NOMO-1 treated with DMSO at 0.1 percent for 48 hours (cell line): ENCODE measurements around the gene TLR3.
A peak's percentile ranks its signal among the peaks of the same experiment; 100 is the strongest.
"Not testable (repeated sequence)": the region's sequence is repeated elsewhere in the genome, so short reads cannot be mapped to it uniquely, and the experiment has no call there.

ENCODE experiments used
- DNase-seq: peaks from one replicate; lab custom pipeline; 2025; ENCODE audit not compliant: unreplicated experiment; lab: John Stamatoyannopoulos, UW

The TLR3 gene

DNA sequence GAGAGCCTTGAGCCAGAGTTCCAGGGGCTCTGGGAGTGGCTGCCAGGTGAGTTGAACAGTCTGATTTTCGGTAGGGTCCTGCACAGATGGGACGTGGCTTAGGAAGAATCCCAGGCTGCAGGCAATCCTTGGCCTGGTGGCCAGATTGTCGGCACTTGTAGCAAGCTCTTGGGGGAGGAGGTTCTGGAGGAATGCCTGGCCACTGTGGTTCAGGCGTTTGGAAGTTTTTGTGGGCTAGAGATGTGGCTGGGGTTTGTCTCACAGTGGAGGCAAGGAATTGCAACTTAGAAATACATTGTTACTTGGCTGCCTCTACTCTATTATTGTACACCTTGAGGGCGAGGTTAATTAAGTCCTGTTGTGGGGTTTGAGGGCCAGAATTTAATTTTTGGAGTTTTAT lies 21.5 kb upstream of the TLR3 start:
- DNase-seq: not testable (repeated sequence)

DNA sequence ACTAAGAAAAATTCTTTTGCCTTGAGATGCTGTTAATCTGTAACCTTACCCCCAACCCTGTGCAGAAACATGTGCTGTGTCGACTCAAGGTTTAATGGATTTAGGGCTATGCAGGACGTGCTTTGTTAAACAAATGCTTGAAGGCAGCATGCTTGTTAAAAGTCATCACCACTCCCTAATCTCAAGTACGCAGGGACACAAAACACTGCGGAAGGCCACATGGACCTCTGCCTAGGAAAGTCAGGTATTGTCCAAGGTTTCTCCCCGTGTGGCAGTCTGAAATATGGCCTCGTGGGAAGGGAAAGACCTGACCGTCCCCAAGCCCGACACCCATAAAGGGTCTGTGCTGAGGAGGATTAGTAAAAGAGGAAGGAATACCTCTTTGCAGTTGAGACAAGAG lies 18.8 kb upstream of the TLR3 start:
- not testable (repeated sequence) for DNase-seq

DNA sequence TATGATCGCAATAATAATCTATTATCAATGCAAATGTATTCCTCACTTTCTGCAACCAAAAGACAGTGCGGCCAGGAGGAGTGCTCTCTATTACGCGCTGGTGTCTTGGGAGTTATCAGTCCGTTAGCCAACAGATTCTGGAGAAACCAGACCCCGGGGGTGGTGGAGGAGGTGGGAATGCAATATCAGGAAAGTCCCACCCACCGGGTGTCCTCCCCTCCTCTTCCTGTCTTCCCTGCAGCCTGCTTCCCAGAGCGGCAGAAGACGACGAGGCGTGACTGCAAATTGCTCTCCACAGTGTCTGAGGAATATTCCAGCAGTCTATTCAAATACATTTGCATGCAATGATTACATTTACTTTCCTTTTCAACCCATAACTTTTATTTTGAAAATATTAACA lies 17.9 kb upstream of the TLR3 start:
- DNase-seq: no peak

DNA sequence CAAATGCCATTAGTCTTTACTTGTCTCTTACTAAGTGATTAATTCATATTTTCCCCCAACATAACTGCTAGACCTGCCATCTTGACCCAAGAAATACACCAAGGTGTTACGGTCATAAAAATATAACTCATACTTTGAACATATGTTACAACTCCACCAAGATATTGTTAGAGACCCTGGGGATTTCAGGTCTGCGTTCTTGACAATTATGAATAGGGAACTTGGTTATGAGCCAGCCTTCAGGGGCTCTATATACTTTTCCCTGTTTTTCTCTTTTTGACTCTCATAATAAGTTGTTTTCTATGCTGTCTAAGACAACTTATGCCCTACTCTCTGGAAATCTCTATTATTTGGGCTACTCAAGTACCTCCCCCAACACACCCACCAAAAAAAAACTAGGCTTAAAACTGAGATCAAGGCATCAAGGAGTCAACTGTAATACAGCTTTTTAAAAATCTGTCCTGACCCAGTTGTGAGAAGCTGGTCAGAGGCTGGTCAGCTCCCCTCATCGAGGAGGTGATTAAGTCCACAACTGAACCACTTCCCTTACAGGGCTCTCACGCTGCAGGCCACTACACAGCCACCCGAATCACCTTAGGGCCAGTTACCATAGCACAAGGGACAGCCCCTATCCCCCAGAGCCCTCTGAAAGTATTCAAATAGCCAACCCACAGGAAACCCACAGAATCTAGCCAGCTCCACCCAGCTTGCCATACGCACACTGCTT lies 10.5 kb upstream of the TLR3 start:
- DNase-seq: peak; percentile 31

DNA sequence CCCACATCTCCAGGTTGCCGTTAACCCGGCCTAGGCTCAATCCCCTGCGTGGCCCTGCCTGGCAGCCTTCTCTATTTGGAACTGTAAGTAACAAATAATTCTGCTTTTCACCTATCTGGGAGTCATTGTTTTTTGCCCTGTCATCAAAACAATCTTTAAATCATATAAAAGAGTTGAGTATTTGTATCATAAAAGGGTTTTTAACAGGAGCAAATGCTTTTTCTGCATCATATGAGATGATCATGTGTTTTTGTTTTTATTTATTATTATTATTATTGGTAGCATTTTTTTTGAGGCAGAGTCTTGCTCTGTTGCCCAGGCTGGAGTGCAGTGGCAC lies 10.0 kb upstream of the TLR3 start:
- DNase-seq: no peak

DNA sequence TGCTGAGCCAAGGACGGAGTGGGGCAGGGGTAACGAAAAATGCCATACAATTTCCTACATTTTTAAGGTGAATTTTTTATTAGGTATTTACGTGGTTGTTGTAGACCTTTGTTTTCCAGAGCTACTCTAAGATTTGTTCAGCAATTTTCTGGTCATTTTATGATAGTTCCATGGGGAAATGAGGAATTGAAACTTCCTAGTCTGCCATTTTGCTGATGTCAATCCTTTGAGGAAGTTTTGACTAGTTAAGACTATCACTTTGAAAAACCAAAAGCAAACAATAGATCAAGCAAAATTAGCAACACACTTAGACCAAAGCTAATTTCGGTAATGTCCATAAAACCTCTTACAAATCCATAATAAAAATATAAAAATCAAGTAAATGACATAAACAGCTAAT lies 7.0 kb upstream of the TLR3 start:
- DNase-seq: peak; percentile 53

DNA sequence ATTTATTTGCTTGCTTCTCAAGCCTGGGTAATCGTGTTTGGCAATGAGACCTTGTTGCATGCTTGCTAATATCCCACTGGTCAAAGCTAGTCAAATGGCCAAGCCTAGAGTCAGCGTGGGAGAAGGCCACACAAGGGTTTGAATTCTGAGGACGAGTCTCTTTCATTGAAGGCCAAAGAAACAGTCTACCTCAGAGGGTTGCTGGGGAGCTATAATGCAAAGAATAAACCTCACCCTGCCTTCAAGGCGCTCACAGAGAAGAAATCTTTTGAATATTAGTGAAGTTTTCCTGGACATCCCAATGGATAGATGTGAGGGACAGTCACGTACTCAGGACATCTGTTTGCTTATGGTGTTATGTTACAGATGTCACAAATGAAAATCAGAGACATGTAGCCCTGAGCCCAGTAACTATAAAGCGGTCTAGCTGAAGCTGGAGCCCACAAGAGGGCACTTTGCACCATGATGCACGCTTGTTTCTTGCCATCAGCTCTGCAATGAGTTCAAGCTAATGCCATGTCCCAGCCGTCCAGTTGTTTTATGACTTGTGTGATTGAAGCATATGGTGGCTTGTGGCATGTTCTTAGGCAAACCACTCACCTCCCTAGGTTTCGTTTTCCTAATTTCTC lies 1.1 kb upstream of the TLR3 start:
- peak; percentile 48 for DNase-seq

DNA sequence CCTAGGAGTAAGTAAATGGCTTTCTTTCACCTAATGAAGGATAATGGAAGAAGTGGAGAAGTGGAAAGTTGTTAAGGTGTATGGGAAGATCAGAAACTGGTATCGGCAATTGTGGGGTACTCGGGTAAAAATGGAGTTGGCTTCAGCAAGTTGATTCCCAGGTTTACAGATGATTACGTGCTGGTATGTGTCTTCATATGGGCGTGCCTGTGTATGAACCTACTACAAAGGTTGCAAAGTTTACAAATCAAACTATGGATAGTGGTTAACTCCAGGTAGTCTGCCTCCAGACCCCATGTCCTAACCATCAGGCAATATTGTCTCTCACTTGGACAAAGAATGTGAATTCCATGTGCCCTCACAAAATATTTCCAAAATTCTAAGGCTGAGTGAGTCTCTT lies 773 bp downstream of the TLR3 start:
- no peak for DNase-seq

DNA sequence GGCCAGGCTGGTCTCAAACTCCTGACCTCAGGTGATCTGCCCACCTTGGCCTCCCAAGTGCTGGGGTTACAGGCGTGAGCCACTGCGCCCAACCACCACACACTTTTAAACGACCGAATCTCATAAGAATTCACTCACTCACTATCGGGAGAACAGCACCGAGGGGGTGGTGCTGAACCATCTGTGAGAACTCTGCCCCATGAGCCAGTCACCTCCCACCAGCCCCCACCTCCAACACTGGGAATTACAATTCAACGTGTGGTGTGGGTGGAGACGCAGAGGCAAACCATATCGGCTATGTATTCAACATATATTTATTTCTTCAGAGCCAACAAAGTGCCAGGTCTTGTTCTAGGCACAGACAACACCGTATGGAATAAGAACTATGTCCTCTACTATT lies 3.6 kb downstream of the TLR3 start:
- DNase-seq: no peak

DNA sequence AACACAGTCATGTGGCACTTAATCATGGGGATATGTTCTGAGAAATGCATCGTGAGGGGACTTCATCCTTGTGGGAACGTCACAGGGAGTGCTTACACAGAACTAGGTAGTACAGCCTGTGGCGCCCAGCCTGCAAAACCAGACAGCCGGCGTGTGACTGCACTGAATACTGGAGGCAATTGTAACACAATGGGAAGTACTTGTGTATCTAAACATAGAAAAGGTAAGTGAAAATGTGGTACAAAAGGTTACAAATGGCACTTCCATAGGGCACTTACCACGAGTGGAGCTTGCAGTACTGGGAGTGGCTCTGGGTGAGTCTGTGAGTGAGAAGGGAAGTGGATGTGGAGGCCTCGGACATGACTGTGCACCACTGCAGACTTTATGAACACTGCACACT lies 5.2 kb downstream of the TLR3 start:
- DNase-seq: no peak

DNA sequence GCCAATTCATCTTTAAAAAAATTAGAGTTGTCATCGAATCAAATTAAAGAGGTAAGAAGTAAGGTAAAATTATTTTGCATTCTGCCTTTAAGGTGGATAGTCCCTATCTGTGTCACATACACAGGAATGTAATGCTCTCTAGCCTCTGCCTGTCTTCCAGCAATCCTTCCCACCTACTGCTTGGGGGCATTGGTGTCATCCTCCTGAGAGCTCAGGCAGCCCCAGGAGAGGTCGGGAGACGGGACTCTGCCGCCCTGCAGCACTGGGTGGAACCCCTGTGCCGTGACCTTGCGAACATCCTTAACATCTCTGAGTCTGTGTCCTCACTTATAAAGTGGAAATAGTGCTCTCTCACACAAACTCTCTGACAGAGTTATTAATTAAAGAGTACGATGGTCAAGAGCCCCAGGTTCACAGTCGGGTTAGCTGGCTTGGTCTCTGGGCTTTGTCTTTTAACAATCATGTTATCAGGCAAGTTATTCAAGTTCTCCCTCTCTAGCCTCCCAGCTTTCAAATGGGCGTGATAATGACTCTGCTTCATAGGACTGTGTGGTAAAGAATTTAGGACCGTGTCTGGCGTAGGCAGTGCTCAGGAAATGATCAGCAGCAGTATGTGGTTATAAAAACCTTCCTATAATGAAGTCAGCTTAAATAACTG lies 10.2 kb downstream of the TLR3 start:
- DNase-seq: no peak

DNA sequence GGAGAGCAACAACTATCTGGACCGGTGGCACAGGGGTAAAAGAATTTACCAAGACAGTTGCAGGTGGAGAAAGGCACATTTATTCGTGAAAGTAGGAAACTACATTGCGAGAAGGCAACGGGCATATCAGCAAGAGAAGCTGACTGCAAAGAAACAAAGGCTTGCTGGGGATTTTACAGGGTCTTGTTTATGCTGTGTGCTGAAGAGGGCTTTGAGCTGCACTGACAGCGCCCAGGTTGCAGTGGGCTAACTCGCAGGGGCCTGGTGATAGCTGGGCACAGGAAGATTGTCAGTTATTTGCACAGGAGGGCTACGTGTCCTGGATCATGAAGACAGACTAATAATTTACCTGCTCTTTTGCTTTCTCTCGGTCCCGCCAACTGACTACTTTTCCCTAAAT lies 10.7 kb downstream of the TLR3 start:
- no peak for DNase-seq

DNA sequence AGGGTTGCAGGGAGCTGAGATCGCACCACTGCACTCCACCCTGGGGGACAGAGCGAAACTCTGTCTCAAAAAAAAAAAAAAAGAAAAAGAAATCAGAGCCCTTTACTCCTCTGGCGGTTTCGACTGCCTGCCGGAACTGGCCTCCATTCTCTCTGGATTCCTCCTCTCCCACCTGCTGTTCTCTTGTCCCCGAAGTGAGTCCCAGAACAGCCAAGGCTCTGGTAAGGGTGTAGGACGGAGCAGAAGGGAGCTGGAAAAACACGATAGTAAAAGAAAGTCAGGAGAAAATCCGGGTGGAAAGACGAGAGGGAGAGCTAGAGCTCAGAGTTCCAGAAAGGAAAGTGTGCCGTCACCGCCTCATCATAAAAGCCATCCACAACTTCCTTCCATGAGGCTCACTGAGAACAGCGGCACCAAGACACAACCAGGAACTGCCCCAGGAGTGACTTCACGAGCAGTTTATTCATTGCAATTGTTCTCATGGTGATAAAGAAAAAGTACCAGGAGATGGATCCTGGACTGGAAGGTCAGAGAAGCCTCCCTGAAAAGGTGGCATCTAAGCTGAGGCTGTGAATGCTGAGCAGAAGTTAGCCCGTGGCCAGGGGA lies 12.3 kb downstream of the TLR3 start:
- DNase-seq: no peak

DNA sequence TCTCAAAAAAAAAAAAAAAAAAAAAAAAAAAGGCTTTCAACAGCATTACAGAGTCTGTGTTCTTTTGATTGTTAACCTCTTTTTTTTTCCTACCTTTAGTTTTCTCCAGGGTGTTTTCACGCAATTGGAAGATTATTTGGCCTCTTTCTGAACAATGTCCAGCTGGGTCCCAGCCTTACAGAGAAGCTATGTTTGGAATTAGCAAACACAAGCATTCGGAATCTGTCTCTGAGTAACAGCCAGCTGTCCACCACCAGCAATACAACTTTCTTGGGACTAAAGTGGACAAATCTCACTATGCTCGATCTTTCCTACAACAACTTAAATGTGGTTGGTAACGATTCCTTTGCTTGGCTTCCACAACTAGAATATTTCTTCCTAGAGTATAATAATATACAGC lies 13.3 kb downstream of the TLR3 start:
- DNase-seq: no peak

DNA sequence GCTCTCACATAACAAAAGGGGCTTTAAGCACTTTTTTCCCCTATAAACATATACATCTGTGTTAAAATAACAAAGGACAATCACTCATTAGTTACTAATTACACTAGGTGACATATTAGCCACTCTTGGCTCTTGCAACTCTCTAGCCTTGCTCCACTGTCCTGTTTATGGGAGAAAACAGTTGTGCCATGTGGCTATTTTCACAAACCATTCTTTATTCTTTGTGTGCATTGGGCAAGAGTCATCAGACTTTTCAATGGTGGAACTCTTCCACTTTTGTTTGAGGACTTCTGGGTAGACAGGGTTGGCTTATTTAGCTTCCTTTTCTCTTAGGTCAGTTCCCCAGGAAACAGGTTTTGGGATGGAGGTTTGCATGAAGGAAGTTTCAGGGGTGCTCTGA lies 19.6 kb downstream of the TLR3 start:
- no peak for DNase-seq

DNA sequence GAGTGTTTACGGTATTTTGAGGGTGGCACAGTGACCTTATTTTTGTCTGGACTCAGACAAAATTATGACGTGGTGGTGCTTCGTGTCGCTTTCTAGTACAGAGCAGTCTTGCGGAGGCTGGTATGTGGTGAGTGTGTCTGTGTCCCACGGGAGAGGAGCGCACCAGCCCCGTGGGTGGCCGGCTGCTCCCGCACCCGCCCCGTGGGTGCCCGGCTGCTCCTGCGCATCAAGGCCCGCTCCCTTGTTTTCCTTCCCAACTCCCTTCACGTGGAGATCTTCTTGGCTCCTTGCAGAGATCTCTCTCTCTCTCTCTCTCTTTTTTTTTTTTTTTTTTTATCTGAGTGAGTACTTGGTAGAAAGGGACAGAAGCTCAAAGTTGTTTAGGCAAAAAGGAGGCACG lies 23.3 kb downstream of the TLR3 start:
- no peak for DNase-seq

DNA sequence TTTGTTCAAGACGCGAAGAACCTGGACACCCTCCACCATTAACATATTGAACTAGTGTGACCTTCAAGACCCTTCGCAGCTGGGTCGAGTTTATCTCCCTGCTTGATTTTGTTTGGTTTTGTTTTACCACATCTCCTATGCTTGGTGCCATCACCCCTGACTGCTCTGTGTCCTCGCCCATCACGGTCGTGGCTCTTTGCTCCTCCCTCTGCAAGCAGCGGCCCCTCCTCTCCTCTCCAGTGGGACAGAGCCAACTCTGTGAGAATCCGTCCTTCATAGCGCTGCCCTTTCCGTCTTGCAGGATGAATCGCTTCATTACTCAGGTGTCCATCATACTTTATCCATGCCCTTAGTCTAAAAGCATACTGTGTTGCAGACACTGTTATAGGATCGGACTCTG lies 26.4 kb downstream of the TLR3 start:
- DNase-seq: no peak

DNA sequence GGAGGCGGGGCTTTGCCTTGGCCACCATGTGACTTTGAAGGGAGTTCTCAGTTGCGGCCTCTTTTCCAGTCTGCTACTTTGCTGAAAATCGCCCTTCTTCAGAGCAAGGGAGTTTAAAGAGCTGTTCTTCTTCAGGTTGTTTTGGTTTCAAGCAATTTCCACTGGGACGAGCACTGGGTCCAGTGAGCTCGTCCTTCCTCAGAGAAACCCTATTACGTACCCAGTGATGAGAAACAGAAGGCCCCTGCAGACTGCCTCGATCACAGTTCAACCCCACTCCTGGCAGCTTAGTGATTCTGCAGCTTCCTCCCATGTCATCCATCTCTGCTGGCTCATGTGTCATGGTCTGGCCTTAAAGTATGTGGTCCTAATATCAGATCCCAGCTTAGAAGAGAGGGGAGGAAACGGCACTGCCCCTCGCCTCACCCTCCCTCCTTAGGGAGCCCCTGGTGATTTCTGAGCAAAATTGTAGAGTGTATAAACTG lies 27.8 kb downstream of the TLR3 start:
- no peak for DNase-seq

DNA sequence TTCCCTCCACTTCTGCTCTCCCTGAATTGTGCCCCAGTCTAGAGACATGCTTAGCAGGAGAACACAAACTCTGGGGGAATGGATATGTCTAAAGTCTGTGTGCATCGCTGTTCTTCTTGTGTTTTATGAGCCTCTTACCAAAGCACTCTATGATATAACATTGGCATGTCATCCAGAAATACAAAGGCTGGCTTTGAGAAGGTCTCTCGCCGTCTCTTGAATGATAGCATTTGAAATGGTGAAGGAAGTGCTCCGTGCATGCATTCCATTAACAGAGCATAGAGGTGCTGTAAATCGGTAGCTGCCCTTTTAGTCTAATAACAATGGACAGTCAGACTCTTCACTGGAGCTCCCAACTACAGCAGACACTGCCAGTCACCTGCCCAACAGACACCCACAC lies 28.4 kb downstream of the TLR3 start:
- no peak for DNase-seq

DNA sequence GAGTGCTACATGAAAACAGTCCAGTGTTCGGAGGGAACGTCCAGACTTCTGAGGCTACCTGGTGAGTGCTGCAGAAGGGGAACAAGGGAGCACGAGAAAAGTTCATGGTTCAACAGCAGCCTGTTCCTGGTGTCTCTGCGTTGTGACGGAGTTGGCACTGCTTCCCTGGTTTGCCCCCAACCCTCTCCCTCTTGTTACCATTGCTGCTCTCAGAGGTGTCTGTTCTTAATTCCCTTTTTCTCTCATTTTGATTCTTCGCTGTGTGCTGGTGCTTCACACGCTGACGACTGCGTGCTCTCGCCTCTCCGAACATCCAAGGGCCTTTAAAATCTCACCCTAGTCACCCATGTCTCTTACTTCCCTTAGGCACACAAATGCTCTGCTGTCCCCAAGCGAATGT lies 34.0 kb downstream of the TLR3 start:
- no peak for DNase-seq

DNA sequence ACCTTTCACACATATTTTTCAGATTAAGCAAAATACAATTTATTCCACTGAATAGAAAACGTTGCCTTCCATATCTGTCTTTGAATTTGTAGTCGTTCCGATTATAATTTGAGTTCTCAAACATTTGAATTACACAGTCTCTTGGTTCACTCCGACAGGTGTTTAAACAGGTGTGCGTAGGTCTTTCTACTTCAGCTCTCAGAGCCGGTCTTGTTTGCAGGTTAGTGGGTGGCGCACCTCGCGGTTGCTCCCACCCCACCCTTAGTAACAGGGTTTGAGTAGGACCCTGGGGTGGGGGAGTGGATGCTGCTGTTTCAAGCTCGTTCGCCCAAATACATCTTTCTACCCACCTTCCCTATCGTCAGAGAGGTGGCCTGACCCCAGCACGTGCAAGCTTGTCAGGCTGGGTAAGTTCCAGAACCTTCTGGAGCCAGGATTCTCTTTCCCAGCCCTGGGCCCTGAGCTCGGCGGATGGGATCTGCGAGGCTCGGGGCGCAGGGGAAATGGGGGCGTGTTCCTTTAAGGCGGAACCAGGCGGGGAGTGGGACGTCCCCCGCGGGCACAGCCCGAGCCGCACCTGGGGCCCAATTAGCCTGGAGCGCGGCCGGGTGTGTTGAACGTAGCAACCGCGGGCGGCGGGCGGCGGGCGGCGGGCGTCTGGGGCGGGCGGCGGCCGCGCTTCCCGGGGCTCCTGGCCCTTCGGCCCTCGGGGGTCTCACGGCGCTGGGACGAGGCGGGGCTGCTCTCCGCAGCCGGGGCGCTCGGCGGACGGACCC lies 35.3 kb downstream of the TLR3 start, which contains the start of gene FAM149A:
Gene FAM149A (plus strand): TSS at position 591 of the 776 bp plus-strand sequence.
- DNase-seq: no peak
